Activated CD4-positive, alpha-beta T cell treated with anti-CD3 and anti-CD28 coated beads, Interleukin-2, amount 50 U/mL, for 1 hour (primary cell): Measurements from ENCODE around the gene NCAPG.
"Not testable (repeated sequence)": the region's sequence is repeated elsewhere in the genome, so short reads cannot be mapped to it uniquely, and the experiment has no call there.

ENCODE experiments used
- DNase-seq: peaks from one replicate; pipeline ENCODE4 v3.0.0-alpha.2; 2020

Gene NCAPG

DNA sequence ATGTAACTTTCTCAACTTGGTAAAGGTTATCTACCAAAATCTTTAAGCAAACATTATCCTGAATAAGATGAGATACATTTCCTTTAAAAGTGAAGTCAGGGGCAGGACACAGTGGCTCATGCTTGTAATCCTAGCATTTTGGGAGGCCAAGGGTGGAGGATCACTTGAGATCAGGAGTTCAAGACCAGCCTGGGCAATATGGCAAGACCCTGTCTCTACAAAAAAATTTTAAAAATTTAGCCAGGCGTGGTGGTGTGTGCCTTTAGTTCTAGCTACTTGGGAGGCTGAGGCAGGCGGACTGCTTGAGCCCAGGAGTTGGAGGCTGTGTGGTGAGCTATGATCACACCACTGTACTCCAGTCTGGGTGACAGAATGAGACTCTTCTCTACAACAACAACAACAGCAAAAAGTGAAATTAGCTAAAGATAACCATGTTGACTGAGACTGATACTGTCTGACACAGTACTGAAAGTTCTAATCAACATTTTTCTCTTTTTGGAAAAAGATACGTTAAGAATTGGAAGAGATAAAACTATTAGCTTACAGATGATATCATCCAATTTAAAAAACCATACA is 5.1 kb upstream of the NCAPG start:
- DNase-seq: no peak

DNA sequence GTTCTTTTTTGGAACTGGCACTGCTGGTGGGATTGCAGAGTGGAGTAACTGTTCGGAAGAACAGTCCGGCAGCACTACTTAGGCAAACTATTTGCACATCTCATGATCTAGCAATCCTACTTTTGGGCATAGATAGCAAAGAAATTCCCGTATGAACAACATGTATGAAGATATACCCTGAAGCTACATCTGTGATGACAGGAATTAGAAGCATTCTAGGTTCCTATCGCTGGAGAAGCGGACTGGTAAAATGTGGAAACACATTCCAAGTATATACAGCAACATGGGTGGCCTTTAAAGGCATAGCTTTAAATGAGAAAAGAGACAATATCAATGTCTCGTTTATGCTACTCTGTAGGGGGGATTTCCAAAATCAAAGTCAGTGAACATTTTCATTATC is 3.3 kb upstream of the NCAPG start:
- DNase-seq: no peak

DNA sequence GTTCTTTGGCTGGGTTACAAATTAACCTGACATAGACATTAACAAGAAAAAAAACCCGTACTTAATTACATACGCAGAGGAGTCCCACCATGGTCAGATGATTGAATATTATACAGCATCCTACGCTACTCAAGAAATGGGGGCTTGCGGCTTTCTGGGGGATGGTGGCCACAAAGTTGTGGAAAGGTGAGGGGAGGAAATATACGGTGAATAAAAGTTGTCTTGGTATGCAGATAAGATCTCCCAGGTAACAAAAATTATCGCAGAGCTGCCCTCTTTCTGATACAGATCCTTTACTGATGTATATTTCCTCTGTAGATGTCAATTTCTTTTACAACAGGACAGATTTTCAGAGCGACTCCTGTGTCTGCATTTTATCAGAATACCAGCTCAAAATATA is 1.1 kb upstream of the NCAPG start:
- DNase-seq: no peak

DNA sequence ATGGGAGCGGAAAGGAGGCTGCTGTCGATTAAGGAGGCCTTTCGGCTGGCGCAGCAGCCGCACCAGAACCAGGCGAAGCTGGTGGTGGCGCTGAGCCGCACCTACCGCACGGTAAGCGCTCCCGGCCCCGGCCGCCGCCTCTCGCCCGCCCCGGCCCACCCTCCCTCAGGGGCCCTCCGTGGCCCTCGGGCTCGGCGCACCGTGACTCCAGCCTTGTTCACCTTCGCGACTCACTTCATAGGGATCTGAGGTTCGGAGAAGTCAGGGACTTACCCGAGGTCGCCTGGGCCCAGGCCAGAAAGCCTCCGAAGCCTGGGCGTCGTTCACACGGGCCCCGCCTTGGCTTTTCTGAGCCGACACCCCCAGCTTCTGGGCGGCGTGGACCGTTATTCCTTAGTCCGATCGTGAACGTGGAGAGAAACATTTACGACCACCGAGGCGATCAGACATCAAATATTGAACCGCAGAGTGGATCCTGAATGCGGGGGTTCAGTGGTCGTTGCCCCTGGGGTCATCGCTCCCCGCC is 362 bp downstream of the NCAPG start:
- DNase-seq: no peak

DNA sequence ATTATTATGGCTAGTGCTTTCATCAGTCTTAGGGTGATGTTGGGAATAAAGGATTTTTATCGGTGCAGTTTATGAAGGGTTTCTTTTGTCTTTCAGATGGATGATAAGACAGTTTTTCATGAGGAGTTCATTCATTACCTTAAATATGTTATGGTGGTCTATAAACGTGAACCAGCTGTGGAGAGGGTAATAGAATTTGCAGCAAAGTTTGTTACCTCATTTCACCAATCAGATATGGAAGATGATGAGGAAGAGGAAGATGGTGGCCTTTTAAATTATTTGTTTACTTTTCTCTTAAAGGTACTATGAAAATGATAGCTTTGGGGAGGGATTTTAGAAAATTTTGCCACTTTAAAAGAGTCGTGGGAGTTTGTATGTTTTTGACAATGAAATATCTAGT is 1.3 kb downstream of the NCAPG start:
- DNase-seq: no peak

DNA sequence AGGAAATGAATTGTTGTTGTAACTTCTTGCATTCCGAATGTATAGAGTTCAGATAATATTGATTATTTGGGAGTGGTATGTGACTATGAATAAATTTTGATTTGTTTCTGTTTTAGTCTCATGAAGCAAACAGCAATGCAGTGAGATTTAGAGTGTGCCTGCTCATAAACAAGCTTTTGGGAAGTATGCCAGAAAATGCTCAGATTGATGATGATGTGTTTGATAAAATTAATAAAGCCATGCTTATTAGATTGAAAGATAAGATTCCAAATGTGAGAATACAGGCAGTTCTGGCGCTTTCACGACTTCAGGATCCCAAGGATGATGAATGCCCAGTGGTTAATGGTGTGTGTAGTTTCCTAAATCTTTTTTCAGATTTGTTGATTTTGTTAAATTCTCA is 2.0 kb downstream of the NCAPG start:
- DNase-seq: no peak

DNA sequence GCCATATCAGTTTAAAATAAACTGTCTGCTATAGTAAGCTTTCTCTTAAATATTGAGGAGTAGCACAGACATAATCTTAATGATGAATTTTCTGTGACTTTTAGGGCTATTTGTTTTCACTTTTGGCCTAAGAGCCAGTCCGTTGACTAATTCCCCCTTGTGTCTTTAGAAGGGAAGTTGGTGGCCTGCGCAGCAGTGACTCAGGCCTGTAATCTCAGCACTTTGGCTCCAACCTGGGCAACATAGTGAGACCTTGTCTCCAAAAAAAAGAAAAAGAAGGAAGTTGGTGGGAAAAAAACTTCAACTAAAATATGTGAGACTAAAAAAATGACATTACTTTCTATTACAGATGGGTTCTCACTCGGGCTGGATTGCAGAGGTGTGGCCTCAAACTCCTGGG is 3.4 kb downstream of the NCAPG start:
- DNase-seq: no peak

DNA sequence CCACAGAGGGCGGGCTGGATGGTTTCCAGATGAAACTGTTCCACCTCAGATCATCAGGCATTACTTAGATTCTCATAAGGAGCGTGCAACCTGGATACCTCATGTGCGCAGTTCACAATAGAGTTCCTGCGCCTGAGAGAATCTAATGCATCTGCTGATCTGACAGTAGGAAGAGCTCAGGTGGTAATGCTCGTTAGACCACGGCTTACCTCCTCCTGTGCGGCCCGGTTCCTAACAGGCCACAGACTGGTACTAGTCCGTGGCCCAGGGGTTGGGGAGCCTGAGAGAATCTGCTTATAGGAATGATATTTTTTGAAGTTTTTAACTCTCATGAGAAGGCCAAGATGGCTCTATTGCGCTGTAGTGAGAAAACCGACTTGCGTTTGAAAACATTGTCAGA is 5.4 kb downstream of the NCAPG start:
- DNase-seq: no peak

DNA sequence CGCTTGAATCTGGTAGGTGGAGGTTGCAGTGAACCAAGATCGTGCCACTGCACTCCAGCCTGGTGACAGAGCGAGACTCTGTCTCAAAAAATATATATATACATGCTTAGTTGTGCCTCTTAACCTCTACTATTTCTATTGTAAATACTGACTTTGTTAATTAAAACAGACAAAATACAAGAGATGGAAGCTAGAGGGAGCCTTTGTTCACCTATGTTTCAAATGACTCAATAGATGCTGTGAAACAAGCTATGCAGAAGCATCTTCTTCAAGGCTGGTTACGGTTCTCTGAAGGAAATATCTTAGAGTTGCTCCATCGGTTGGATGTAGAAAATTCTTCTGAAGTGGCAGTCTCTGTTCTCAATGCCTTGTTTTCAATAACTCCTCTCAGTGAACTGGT is 6.2 kb downstream of the NCAPG start:
- DNase-seq: no peak

DNA sequence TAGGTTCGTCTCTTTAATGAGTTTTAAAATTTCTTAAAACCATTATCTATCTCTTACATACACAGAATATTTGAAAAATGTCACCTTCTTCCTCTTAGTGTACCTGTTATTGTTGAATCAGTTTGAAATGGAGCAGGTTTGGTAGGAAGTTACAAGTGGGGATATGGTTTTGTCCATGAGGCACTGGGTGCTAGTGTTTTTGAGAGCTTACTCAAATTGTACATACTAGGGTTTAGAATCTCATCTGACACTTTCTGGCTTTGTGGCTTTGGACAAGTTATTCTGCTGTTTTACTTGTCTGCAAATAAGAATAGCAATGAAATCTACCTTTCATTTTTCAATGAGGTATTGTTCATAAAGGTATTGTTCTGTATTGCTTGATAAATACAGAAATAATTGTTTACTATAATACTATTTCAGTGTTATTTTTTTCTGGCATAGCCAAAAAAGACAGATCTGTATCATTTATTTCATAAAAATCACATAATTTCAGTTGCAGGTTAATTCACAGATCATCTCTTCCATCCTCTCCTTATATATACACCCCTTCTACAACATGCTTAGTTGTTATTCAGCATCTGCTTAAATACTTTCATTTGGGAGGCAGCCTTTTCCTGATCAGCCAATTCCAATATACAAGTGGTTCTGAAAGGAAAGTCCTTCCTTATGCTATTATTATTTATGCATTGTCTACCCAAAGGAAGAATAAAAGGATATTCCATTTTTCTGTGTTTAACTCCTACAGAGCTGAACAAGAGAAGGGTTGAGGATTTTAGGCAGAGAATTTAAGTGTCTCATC is 13.3 kb downstream of the NCAPG start:
- DNase-seq: no peak

DNA sequence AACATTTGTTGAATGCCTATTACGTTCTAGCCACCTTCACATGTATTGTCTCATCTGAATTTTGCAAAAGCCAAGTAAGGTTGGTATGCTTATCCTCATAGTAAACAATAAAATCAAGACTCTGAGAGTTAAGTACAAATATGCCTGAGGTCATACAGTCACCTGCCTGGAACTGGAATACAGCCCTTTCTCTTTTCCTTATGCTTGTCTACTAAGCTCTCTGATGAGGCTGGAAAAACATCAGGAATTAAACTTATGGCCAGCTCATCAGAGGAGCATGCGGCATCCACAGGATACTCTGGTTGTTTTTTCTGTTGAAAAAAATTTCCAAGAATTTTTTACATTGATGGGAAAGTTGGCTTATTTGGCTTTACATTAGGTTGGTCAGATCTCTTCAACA is 35.5 kb downstream of the NCAPG start:
- no peak for DNase-seq

DNA sequence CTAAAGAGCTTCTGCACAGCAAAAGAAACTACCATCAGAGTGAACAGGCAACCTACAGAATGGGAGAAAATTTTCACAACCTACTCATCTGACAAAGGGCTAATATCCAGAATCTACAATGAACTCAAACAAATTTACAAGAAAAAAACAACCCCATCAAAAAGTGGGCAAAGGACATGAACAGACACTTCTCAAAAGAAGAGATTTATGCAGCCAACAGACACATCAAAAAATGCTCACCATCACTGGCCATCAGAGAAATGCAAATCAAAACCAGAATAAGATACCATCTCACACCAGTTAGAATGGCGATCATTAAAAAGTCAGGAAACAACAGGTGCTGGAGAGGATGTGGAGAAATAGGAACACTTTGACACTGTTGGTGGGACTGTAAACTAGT is 39.5 kb downstream of the NCAPG start:
- not testable (repeated sequence) for DNase-seq

DNA sequence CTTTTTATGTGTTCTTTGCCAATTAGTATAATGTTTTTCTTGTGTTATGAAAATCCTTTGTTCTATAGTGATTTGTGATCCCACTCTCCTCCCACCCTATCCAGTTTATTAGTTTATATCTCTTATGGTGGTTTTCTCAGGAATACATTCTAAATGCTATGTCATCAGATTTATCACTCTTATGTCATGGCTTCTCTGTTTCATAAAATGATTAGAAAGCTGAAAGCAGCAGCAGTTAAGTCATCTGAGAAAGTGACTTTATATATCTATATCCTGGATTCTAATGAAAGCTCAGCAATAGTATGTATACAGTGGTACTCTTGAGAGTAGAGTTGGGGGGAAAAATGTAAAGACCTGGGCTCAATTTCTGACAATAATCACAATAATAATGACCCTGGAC is 41.2 kb downstream of the NCAPG start:
- DNase-seq: no peak

DNA sequence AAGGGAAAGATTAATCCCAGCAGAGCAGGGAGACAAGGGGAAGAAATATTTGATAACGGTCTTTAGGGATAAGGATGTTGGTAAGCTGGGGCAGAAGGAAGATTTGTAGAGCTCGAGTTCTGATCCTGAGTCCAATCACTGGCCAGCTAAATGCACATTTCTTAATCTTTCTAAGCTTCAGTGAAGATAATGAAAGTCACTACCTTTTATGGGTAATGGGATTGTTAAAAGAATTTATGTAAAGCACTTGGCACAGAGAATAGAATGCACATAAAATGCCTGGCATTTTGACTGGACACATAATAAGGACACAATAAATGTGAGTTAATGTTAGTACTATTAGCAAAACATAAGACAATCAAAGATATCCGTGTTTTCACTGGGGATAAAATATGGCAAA is 43.3 kb downstream of the NCAPG start:
- DNase-seq: no peak

DNA sequence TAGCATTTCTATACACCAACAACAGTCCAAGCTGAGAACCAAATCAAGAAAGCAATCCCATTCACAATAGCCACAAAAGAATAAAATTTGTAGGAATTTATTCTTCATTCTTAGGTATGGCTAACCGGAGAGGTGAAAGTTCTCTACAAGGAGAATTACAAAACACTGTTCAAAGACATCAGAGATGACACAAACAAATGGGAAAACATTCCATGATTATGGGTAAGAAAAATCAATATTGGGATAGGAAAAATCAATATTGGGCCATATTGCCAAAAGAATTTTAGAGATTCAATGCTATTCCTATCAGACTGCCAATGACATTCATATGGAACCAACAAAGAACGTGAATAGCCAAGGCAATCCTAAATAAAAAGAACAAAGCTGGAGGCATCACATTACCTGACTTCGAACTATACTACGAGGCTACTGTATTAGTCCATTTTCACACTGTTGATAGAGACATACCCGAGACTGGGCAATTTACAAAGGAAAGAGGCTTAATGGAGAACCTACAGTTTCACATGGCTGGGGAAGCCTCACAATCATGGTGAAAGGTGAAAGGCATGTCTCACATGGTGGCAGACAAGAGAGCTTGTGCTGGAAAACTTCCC is 49.1 kb downstream of the NCAPG start:
- no peak for DNase-seq

DNA sequence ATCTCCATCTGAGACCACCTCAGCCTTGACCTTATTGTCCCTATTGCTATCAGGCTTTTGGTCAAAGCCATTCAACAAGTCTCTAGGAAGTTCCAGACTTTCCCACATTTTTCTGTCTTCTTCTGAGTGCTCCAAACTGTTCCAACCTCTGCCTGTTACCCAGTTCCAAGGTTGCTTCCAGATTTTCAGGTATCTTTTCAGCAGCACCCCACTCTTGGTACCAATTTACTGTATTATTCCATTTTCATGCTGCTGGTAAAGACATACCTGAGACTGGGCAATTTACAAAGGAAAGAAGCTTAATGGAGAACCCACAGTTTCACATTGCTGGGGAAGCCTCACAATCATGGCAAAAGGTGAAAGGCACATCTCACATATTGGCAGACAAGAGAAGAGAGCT is 51.1 kb downstream of the NCAPG start:
- not testable (repeated sequence) for DNase-seq

DNA sequence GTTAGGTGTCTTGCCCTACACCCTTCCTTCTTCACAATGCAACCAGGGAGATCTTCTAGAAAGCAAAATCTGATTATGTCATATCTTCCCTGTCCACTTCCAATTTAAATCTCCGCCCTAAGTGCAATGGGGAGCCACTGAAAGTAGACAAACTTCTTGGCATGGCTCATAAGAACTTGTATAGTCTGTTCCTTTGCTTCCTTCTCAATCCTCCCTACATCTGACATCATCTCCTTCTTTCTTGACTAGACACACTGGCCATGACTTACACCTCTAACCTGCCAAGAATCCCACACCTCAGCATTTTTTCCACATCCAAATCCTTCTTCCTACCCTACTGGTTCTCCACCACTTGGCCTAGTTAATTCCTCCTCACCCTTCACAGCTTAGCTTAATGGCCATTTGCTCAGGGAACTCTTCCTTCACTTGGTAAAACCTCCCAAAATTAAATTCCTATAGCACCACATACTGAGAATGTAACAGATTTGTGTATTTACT is 55.1 kb downstream of the NCAPG start:
- no peak for DNase-seq

DNA sequence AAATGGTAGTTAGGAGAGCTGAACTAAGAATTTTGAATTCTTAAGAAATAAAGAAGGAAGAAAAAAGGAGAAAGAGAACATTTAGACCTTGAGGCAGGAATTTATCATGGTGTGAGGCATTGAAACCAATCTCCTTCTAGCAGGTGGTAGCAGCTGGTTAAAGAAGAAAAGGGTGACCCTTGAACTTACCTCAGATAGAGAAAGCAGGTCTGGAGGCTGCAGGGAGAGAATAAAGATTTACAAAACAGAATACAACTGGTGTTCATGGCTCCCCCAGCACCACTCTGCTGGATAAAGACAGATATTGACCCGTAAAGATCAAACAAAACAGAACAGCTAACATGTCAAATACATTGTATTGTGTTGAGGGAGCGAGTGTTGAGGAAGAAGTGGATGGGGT is 56.0 kb downstream of the NCAPG start:
- DNase-seq: no peak

DNA sequence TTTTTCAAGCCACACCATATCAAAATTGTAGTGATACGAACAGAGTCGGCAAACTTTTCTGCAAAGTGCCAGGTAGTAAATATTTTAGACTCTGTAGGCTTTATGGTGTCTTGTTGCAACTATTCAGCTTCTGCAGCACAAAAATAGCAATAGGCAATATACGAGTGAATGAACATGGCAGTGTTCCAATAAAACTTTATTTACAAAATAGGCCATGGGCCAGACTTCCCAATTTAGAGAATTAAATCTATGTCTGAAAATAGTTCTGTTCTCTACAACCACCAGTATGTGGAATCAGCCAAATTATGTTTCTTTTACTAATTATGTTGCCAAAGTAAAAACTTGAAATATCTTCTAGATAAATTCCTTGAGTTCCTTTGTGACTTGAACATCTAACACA is 56.5 kb downstream of the NCAPG start:
- no peak for DNase-seq

DNA sequence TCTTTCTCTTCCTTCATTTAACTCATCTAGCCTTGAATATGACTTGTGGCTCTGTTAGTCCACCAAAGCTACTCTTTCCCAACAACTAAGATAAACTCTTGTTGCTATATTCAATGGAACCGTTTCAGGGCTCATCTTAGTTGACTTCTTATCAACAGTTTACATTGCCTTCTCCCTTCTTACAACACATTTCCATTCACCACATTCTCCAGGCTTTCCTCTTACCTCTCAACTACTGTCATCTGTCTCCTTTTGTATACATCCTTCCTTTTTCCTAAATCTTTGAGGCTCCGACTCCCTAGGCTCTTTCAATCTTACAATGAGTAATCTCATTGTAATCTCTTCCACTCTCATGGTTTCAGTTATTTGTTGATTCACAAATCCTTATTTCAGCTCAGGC is 58.5 kb downstream of the NCAPG start:
- DNase-seq: no peak

DNA sequence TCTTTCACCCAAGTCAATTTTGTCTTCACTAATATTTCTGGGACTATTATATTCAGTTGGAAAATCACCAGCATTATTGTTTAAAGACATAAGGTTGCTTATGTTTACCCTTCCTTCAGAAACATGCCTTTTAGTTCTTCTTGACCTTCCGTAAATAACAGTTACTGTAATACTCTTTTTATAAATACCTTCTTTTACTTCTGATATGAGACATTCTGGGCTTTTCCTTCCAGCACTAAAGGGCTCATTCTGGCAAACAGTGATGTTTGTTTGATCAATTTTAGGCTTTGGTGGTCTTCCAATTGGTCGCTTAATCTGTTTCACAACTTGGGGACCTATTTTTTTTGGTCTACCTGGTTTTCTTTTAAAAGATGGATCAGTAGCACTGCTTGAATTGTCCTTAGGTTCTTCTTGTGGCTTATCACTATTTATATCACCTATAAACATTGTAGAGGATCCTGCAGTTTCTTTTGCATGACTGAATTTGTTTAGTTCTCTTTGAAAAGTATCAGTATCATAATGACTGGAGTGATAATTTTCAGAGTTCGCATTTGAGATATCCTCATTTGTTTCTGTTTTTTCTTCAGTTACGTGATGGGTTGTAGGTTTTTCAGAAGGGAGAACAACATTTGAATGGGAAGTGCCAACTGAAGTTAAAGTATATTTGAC is 64.8 kb downstream of the NCAPG start:
- DNase-seq: no peak

DNA sequence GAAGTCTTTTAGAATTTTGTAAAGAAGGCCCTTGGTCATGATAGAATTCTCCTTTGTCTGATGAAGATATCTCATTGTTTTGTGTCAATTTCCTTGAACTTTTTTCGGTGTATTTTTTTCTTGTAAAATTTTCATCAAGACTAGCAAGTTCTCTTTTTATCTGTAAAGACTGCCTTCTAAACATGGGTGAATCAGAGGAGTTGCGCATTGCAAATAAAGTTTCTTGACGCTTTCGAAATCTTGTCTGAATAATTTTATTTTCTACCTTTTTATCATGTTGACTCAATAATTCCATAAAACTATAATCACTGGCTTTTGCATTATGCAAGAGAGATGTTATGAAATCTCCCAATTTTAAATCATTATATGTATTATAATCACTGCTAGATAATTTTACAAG is 66.2 kb downstream of the NCAPG start:
- DNase-seq: no peak

DNA sequence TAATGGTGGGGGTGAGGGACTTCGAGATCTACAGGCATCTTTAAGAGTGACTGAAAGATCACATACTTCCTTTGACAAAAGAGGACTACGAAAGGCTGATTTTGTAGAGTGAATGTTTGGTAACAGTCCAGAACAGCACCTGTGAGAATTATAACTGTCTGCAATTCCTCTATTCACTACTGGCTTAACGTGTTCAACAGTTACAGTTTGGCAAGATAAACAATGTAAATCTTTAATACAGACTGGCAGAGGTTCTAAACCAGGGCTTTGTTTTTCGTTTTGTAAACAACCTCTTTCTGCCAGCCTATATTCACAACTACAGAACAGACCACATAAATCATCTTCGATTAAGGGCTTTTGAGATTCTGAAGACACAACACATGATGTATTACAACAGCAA is 66.9 kb downstream of the NCAPG start:
- no peak for DNase-seq

DNA sequence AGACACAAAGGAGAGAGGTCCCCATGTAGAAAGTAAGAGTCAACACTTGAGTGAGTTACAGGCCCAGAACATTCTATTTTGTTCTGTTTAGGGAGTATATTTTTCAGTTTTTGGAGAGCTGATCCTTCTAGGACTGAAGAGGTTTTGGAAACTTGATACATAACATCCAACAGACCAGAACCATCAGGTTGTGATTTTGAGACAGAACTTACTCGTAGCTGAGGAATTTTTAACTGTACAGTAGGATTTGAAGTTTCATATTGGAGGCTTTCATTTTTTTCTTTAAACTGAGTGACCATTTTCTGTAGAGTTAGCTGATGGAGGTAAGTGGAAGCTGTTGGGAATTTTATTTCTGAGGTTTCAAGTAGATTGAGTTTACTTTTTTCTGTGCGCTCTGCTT is 73.3 kb downstream of the NCAPG start:
- no peak for DNase-seq
